Calu3 (cell line): ENCODE data around the gene SLC26A11. TPM values are rescaled to one million over a fixed set of nuclear protein-coding genes. Genes with fewer than 3 reads are reported as not detected.

Experiments
- BruUV-seq: library from RNA; stranded (reverse); fragments of 400-500 nt; replicated peaks from 2 replicates; lab custom pipeline; 2021; lab: Mats Ljungman, UMichigan
- CTCF ChIA-PET: fragments of 300-600 bp; sonication (Branson Sonifier 250); formaldehyde crosslinking; loops from one replicate; lab custom pipeline; 2022; ENCODE audit warnings: antibody characterized with exemption; lab: Charles Lee
- DNase-seq: peaks from one replicate; pipeline ENCODE4 v3.0.0; 2022
- H3K27ac Mint-ChIP-seq: one replicate; pipeline ENCODE4 v1.8.0; 2022; ENCODE audit warnings: mixed read lengths; ENCODE audit not compliant: unreplicated experiment
- H3K27me3 Mint-ChIP-seq: one replicate; pipeline ENCODE4 v1.8.0; 2022; ENCODE audit warnings: mixed read lengths; ENCODE audit not compliant: unreplicated experiment
- H3K36me3 Mint-ChIP-seq: one replicate; pipeline ENCODE4 v1.8.0; 2022; ENCODE audit warnings: mild to moderate bottlenecking, moderate library complexity, mixed read lengths; ENCODE audit not compliant: insufficient read depth, unreplicated experiment
- H3K4me1 Mint-ChIP-seq: one replicate; pipeline ENCODE4 v1.8.0; 2022; ENCODE audit warnings: mild to moderate bottlenecking, low read depth, mixed read lengths; ENCODE audit not compliant: unreplicated experiment
- H3K4me3 Mint-ChIP-seq: one replicate; pipeline ENCODE4 v1.8.0; 2022; ENCODE audit warnings: mild to moderate bottlenecking, low read depth, moderate library complexity, mixed read lengths; ENCODE audit not compliant: unreplicated experiment
- H3K9me3 Mint-ChIP-seq: one replicate; pipeline ENCODE4 v1.8.0; 2022; ENCODE audit warnings: low read depth, mixed read lengths; ENCODE audit not compliant: unreplicated experiment
- intact Hi-C: fragments of 100-400 bp; cut with micrococcal nuclease; formaldehyde crosslinking; loops from one replicate; pipeline ENCODE4 v1.10.0; 2022; ENCODE audit not compliant: unreplicated experiment
- total RNA-seq: library from RNA; stranded (reverse); gene quantifications from 2 replicates; pipeline ENCODE4 v1.2.3, GENCODE V29; 2022
- TF ChIP-seq, protein P1 (sequence below): fragments of 200-600 bp; IDR thresholded peaks from one replicate; pipeline ENCODE4 v1.8.0; 2022; ENCODE audit warnings: antibody characterized with exemption; ENCODE audit not compliant: unreplicated experiment

The SLC26A11 gene
- total RNA-seq, 1 experiment from 2014 or later: 7.2 TPM

DNA sequence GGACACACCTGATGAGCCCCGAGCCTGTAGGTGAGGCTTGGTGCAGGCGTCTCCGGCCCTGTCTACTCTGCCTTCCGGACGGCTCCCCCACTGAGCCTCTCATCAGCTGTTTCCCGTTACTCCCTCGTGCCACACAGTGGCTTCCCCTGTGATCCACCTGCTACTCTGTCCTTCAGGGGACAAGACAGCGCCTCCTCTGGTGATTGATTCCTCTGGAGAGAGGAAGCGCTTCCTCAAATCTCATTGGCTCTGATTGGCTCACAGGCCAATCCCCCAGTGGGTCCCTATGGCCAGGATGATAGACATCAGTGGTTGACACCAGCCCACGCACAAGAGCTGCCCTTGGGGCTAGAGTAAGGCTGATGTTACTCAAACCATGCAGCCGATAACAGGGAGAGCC lies 64.4 kb downstream of the SLC26A11 start:
- BruUV-seq: no TSS peak

DNA sequence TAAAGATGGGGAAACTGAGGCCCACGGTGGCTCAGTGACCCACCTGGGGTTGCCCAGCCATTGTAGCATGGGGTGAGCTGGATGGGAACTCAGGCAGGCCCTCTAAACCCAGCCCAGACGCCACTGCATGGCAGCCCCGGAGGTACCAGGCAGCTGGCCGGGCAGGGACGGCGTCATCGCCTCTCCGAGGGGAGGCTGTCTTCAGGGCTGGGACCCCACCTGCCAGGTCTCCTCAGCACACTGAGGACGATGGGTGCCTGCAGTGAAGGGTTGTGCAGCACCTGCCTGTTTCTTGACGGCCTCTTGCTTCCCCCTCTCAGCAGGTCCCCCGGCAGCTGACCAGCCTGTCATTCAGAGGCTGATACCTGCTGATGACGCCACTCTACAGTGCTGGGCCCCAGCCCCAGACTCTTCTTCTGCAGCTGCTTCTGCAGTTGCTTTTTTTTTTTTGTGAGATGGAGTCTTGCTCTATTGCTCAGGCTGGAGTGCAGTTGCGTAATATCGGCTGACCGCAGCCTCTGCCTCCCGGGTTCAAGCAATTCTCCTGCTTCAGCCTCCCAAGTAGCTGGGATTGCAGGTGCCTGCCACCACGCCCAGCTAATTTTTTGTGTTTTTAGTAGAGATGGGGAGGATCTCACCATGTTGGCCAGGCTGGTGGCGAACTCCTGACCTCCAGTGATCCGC lies 65.2 kb downstream of the SLC26A11 start:
- H3K27me3 Mint-ChIP-seq: no peaks in the 10 kb centered on the region
- CTCF ChIA-PET: interaction anchor here (0.6 kb wide), 1 partner anchor 267 kb away, joined by 4 read pairs; no protein-coding TSS in a partner anchor
- no peaks in the 10 kb centered on the region for H3K9me3 Mint-ChIP-seq
- no TSS peak for BruUV-seq
- no peak overlapping the region for H3K27ac Mint-ChIP-seq
- no peaks in the 10 kb centered on the region for H3K4me1 Mint-ChIP-seq
- TF ChIP-seq, protein P1, sequence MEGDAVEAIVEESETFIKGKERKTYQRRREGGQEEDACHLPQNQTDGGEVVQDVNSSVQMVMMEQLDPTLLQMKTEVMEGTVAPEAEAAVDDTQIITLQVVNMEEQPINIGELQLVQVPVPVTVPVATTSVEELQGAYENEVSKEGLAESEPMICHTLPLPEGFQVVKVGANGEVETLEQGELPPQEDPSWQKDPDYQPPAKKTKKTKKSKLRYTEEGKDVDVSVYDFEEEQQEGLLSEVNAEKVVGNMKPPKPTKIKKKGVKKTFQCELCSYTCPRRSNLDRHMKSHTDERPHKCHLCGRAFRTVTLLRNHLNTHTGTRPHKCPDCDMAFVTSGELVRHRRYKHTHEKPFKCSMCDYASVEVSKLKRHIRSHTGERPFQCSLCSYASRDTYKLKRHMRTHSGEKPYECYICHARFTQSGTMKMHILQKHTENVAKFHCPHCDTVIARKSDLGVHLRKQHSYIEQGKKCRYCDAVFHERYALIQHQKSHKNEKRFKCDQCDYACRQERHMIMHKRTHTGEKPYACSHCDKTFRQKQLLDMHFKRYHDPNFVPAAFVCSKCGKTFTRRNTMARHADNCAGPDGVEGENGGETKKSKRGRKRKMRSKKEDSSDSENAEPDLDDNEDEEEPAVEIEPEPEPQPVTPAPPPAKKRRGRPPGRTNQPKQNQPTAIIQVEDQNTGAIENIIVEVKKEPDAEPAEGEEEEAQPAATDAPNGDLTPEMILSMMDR: no peak
- H3K36me3 Mint-ChIP-seq: peaks cover 40% of the 10 kb centered on the region
- no peak for DNase-seq
- H3K4me3 Mint-ChIP-seq: no peak overlapping the region
- intact Hi-C loops: no loop called here

More for the DNA sequence above, 64.4 kb downstream of the SLC26A11 start:
- Mint-ChIP-seq H3K27me3 (no peaks in the 10 kb centered on the region), H3K36me3 (peaks cover 39% of the 10 kb centered on the region), H3K27ac (no peak overlapping the region), H3K4me3 (no peak overlapping the region), H3K9me3 (no peaks in the 10 kb centered on the region), H3K4me1 (no peaks in the 10 kb centered on the region)
- intact Hi-C loops: no loop called here
- DNase-seq: no peak
- CTCF ChIA-PET: interaction anchor here (0.7 kb wide), 1 partner anchor 13 kb away, joined by 4 read pairs; no protein-coding TSS in a partner anchor
- TF ChIP-seq, protein P1: no peak

DNA sequence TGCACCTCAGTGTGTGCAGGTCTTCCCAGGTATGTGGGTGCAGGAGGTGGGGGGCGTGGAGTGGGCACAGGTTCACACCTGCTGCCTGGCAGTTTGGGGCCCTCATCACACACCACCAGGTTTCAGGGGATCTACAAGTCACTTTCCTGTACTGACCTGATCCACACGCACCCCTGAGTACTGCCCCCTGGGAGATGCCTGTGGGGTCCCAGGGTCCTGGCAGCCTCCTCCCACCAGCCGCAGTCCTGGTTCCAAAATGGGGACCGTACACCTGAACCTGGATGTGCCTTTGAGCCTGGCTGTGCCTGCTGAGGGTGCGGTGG lies 66.4 kb downstream of the SLC26A11 start:
- no TSS peak for BruUV-seq
- no peak overlapping the region for H3K4me3 Mint-ChIP-seq

DNA sequence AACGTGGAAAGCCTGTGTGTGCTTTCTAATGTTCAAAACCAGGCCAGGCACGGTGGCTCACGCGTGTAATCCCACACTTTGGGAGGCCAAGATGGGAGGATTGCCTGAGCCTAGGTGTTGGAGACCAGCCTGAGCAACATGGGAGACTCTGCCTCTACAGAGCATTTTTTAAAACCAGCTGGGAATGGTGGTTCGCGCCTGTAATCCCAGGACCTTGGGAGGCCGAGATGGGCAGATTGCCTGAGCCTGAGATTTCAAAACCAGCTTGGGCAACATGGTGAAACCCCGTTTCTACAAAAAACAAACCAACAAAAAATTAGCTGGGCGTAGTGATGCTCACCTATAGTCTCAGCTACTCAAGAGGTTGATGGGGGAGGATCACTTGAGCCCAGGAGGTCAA lies 66.8 kb downstream of the SLC26A11 start:
- Mint-ChIP-seq H3K27ac (no peak overlapping the region), H3K9me3 (no peaks in the 10 kb centered on the region), H3K4me3 (no peak overlapping the region), H3K36me3 (peaks cover 45% of the 10 kb centered on the region), H3K4me1 (no peaks in the 10 kb centered on the region), H3K27me3 (no peaks in the 10 kb centered on the region)
- CTCF ChIA-PET: no interaction called here
- no TSS peak for BruUV-seq
- intact Hi-C loops: no loop called here
- TF ChIP-seq, protein P1: no peak
- no peak for DNase-seq

More for the DNA sequence above, 66.4 kb downstream of the SLC26A11 start:
- CTCF ChIA-PET: no interaction called here
- peaks cover 40% of the 10 kb centered on the region for H3K36me3 Mint-ChIP-seq
- no peaks in the 10 kb centered on the region for H3K9me3 Mint-ChIP-seq
- no peaks in the 10 kb centered on the region for H3K27me3 Mint-ChIP-seq
- intact Hi-C loops: no loop called here
- TF ChIP-seq, protein P1: no peak
- DNase-seq: no peak
- H3K4me1 Mint-ChIP-seq: no peaks in the 10 kb centered on the region
- no peak overlapping the region for H3K27ac Mint-ChIP-seq
